Effector memory CD4-positive, alpha-beta T cell (primary cell): ENCODE measurements around the gene DPF3.

Source experiments
- DNase-seq, 3 donors: peaks; one replicate each; pipeline ENCODE4 v3.0.0-alpha.2; 2020
- H3K27ac ChIP-seq: 2 replicates; pipeline ENCODE4 v1.7.0; 2013; ENCODE audit warnings: mild to moderate bottlenecking, low read length, moderate library complexity; ENCODE audit not compliant: insufficient read depth, poor library complexity, severe bottlenecking
- H3K27me3 ChIP-seq: replicated peaks from 2 replicates; pipeline ENCODE4 v1.7.0; 2013; ENCODE audit warnings: mild to moderate bottlenecking, low read length; ENCODE audit not compliant: insufficient read depth, control insufficient read depth, poor library complexity, severe bottlenecking
- H3K36me3 ChIP-seq: 2 replicates; pipeline ENCODE4 v1.7.0; 2013; ENCODE audit warnings: mild to moderate bottlenecking, low read length, moderate library complexity; ENCODE audit not compliant: control insufficient read depth, insufficient read depth
- H3K4me1 ChIP-seq: 2 replicates; pipeline ENCODE4 v1.7.0; 2013; ENCODE audit warnings: low read length, mild to moderate bottlenecking; ENCODE audit not compliant: control insufficient read depth, insufficient read depth, poor library complexity, severe bottlenecking
- H3K4me3 ChIP-seq: 2 replicates; pipeline ENCODE4 v1.7.0; 2013; ENCODE audit warnings: low read length, low read depth, mild to moderate bottlenecking; ENCODE audit not compliant: insufficient read depth, poor library complexity, severe bottlenecking
- H3K9me3 ChIP-seq: 2 replicates; pipeline ENCODE4 v1.7.0; 2013; ENCODE audit warnings: mild to moderate bottlenecking, low read length, moderate library complexity; ENCODE audit not compliant: control insufficient read depth

The DPF3 gene

GRCh38 chr14:72651081-72651480 lies 242.8 kb downstream of the DPF3 start:
- H3K36me3 ChIP-seq: no peaks in the 10 kb centered on the region
- no peak for DNase-seq
- H3K9me3 ChIP-seq: no peaks in the 10 kb centered on the region
- H3K4me1 ChIP-seq: no peaks in the 10 kb centered on the region
- H3K4me3 ChIP-seq: no peak overlapping the region
- H3K27me3 ChIP-seq: peaks cover 4% of the 10 kb centered on the region
- no peak overlapping the region for H3K27ac ChIP-seq

GRCh38 chr14:72649603-72650227 lies 244.2 kb downstream of the DPF3 start:
- Histone ChIP-seq H3K27me3 (peaks cover 4% of the 10 kb centered on the region), H3K4me1 (no peaks in the 10 kb centered on the region), H3K4me3 (no peak overlapping the region), H3K27ac (no peak overlapping the region), H3K9me3 (no peaks in the 10 kb centered on the region), H3K36me3 (no peaks in the 10 kb centered on the region)
- no peak for DNase-seq

GRCh38 chr14:72647782-72648181 lies 246.1 kb downstream of the DPF3 start:
- no peak overlapping the region for H3K4me3 ChIP-seq
- DNase-seq: no peak
- H3K27ac ChIP-seq: no peak overlapping the region
- H3K27me3 ChIP-seq: peaks cover 4% of the 10 kb centered on the region
- no peaks in the 10 kb centered on the region for H3K4me1 ChIP-seq
- H3K9me3 ChIP-seq: no peaks in the 10 kb centered on the region
- no peaks in the 10 kb centered on the region for H3K36me3 ChIP-seq

GRCh38 chr14:72646861-72647528 lies 246.9 kb downstream of the DPF3 start:
- H3K27ac ChIP-seq: no peak overlapping the region
- H3K4me3 ChIP-seq: no peak overlapping the region
- no peaks in the 10 kb centered on the region for H3K9me3 ChIP-seq
- H3K27me3 ChIP-seq: peaks cover 4% of the 10 kb centered on the region
- DNase-seq: no peak
- no peaks in the 10 kb centered on the region for H3K4me1 ChIP-seq
- no peaks in the 10 kb centered on the region for H3K36me3 ChIP-seq

GRCh38 chr14:72645706-72646105 lies 248.2 kb downstream of the DPF3 start:
- H3K4me1 ChIP-seq: no peaks in the 10 kb centered on the region
- no peaks in the 10 kb centered on the region for H3K9me3 ChIP-seq
- H3K4me3 ChIP-seq: no peak overlapping the region
- H3K27me3 ChIP-seq: peaks cover 4% of the 10 kb centered on the region
- DNase-seq: no peak
- H3K27ac ChIP-seq: no peak overlapping the region
- H3K36me3 ChIP-seq: no peaks in the 10 kb centered on the region

GRCh38 chr14:72644758-72645489 lies 249.0 kb downstream of the DPF3 start:
- Histone ChIP-seq H3K36me3 (no peaks in the 10 kb centered on the region), H3K4me1 (no peaks in the 10 kb centered on the region), H3K4me3 (no peak overlapping the region), H3K9me3 (no peaks in the 10 kb centered on the region), H3K27me3 (peaks cover under 1% of the 10 kb centered on the region), H3K27ac (no peak overlapping the region)
- DNase-seq: no peak

- Histone ChIP-seq H3K4me1 (no peaks in the 10 kb centered on the region), H3K27ac (no peak overlapping the region), H3K4me3 (no peak overlapping the region), H3K36me3 (no peaks in the 10 kb centered on the region), H3K27me3 (no peaks in the 10 kb centered on the region), H3K9me3 (no peaks in the 10 kb centered on the region)
- DNase-seq: no peak
Observed at GRCh38 chr14:72644038-72644437, 249.9 kb downstream of the DPF3 start.

GRCh38 chr14:72643317-72643801 lies 250.5 kb downstream of the DPF3 start:
- Histone ChIP-seq H3K4me1 (no peaks in the 10 kb centered on the region), H3K4me3 (no peak overlapping the region), H3K36me3 (no peaks in the 10 kb centered on the region), H3K27me3 (no peaks in the 10 kb centered on the region), H3K27ac (no peak overlapping the region), H3K9me3 (no peaks in the 10 kb centered on the region)
- no peak for DNase-seq

GRCh38 chr14:72640911-72641485 lies 252.9 kb downstream of the DPF3 start:
- Histone ChIP-seq H3K4me1 (no peaks in the 10 kb centered on the region), H3K27ac (no peak overlapping the region), H3K36me3 (no peaks in the 10 kb centered on the region), H3K9me3 (no peaks in the 10 kb centered on the region), H3K27me3 (no peaks in the 10 kb centered on the region), H3K4me3 (no peak overlapping the region)
- no peak for DNase-seq

GRCh38 chr14:72638021-72638420 lies 255.9 kb downstream of the DPF3 start:
- Histone ChIP-seq H3K4me3 (no peak overlapping the region), H3K36me3 (no peaks in the 10 kb centered on the region), H3K27me3 (no peaks in the 10 kb centered on the region), H3K27ac (no peak overlapping the region), H3K9me3 (no peaks in the 10 kb centered on the region), H3K4me1 (no peaks in the 10 kb centered on the region)
- DNase-seq: no peak
